K562 (cell line): ENCODE data around the gene POM121C. TPM values are rescaled to one million over a fixed set of nuclear protein-coding genes. Genes with fewer than 3 reads are reported as not detected.
A peak's percentile ranks its signal among the peaks of the same experiment; 100 is the strongest.
"Not testable (repeated sequence)": the region's sequence is repeated elsewhere in the genome, so short reads cannot be mapped to it uniquely, and the experiment has no call there.

Experiments
- ATAC-seq: fragments of 200-7000 bp; cut with Tn5 transposase; 3 replicates; pipeline ENCODE4 v1.9.1; 2020; ENCODE audit warnings: moderate library complexity
- BruUV-seq: library from RNA; stranded (reverse); fragments of 400-500 nt; replicated peaks from 2 replicates; lab custom pipeline; 2021; lab: Mats Ljungman, UMichigan
- CTCF ChIA-PET: fragments of 300-600 bp; formaldehyde crosslinking; extraction: SDS; loops from one replicate; lab custom pipeline; 2021; ENCODE audit warnings: low intra/inter-chr PET ratio; lab: Yijun Ruan, JAX
- POLR2A ChIA-PET: fragments of 300-600, 350-650 bp; sonication (Branson Sonifier 250); formaldehyde crosslinking; extraction: SDS; loops from one replicate; lab custom pipeline; 2021; ENCODE audit warnings: antibody characterized with exemption, inconsistent platforms; lab: Yijun Ruan, JAX
- DNase-seq, 4 experiments: peaks; one replicate each; pipeline versions ENCODE4 v3.0.0 to v3.0.0-alpha.2; 2011 to 2018; ENCODE audit warnings: low spot score in 3 of 4, mixed read lengths in 3 of 4; ENCODE audit errors: extremely low read depth in 1 of 4
- FAIRE-seq: peaks from 2 replicates; lab custom pipeline; 2011; peaks lifted over from hg19 to GRCh38; lab: Jason Lieb, UNC
- H2AFZ ChIP-seq: 2 replicates; pipeline ENCODE4 v1.6.0; 2011; ENCODE audit warnings: low read depth, low read length, control low read depth, inconsistent platforms
- H3K27ac ChIP-seq: fragments of 200-600 bp; 3 replicates; pipeline ENCODE4 v1.8.0; 2011; ENCODE audit warnings: low read depth, mild to moderate bottlenecking, control low read depth, inconsistent platforms, low read length, moderate library complexity, mixed read lengths; ENCODE audit errors: extremely low read depth
- H3K27me3 ChIP-seq, 2 experiments: fragments of 300-600 bp in 1 of 2; 2 replicates in 1 of 2; 3 replicates in 1 of 2; pipeline versions ENCODE4 v1.6.0 to v1.8.0; 2011; ENCODE audit warnings: inconsistent platforms in 2 of 2, low read length in 2 of 2, mild to moderate bottlenecking in 1 of 2, mixed read lengths in 1 of 2, moderate library complexity in 1 of 2; ENCODE audit not compliant: control insufficient read depth in 2 of 2, insufficient read depth in 2 of 2
- H3K36me3 ChIP-seq: fragments of 300-600 bp; 3 replicates; pipeline ENCODE4 v1.8.0; 2011; ENCODE audit warnings: mild to moderate bottlenecking, low read length, inconsistent platforms; ENCODE audit not compliant: control insufficient read depth, insufficient read depth
- H3K4me1 ChIP-seq, 2 experiments: fragments of 200-600 bp in 1 of 2; replicated peaks in 1 of 2; 2 replicates in 1 of 2; 3 replicates in 1 of 2; pipeline versions ENCODE4 v1.5.1 to v1.8.0; 2011; ENCODE audit warnings: inconsistent platforms in 2 of 2, low read length in 2 of 2, mild to moderate bottlenecking in 1 of 2, mixed read lengths in 1 of 2, moderate library complexity in 1 of 2; ENCODE audit not compliant: control insufficient read depth in 2 of 2, insufficient read depth in 2 of 2
- H3K4me2 ChIP-seq: 2 replicates; pipeline ENCODE4 v1.6.1; 2011; ENCODE audit warnings: low read length, control low read depth, inconsistent platforms, mixed read lengths; ENCODE audit not compliant: insufficient read depth
- H3K4me3 ChIP-seq: fragments of 200-600 bp; sonication (generic), shearing (Covaris generic); 2 replicates; pipeline ENCODE4 v1.5.1; 2016; ENCODE audit warnings: control low read depth, inconsistent platforms
- H3K79me2 ChIP-seq: fragments of 200-600 bp; 3 replicates; pipeline ENCODE4 v1.8.0; 2011; ENCODE audit warnings: low read length, inconsistent platforms; ENCODE audit not compliant: control insufficient read depth, insufficient read depth
- H3K9ac ChIP-seq, 2 experiments: 2 replicates each; pipeline versions ENCODE4 v1.6.0 to v1.6.1; 2011; ENCODE audit warnings: low read depth in 2 of 2, low read length in 2 of 2, control low read depth in 1 of 2, inconsistent platforms in 1 of 2, mild to moderate bottlenecking in 1 of 2, mixed read lengths in 1 of 2; ENCODE audit not compliant: insufficient read depth in 1 of 2
- H3K9me1 ChIP-seq: one replicate; pipeline ENCODE4 v1.6.0; 2011; ENCODE audit warnings: inconsistent platforms, mild to moderate bottlenecking, low read length, moderate library complexity; ENCODE audit not compliant: control insufficient read depth, insufficient read depth
- H3K9me3 ChIP-seq: replicated peaks from 2 replicates; pipeline ENCODE4 v1.5.1; 2011; ENCODE audit warnings: low read depth, low read length, inconsistent platforms; ENCODE audit not compliant: control insufficient read depth, insufficient read depth
- H4K20me1 ChIP-seq: replicated peaks from 2 replicates; pipeline ENCODE4 v1.6.1; 2011; ENCODE audit warnings: low read length, inconsistent platforms, mixed read lengths; ENCODE audit not compliant: control insufficient read depth, insufficient read depth
- POLR2G ChIP-seq: fragments of 200-400 bp; formaldehyde crosslinking; IDR thresholded peaks from 2 replicates; pipeline ENCODE4 v1.6.1; 2017; ENCODE audit warnings: low read depth, mild to moderate bottlenecking, antibody characterized with exemption, low read length, moderate library complexity
- RBFOX2 ChIP-seq: fragments of 200-400 bp; formaldehyde crosslinking; IDR thresholded peaks from 2 replicates; pipeline ENCODE4 v1.6.1; 2017; ENCODE audit warnings: low read depth, mild to moderate bottlenecking, low read length, moderate library complexity
- SUPT5H ChIP-seq: fragments of 450-650 bp; IDR thresholded peaks from 2 replicates; pipeline ENCODE4 v1.6.1; 2016
- WGBS: fragments of 100-300 bp; shearing (Covaris generic); methylation state at CpG from one replicate; pipeline ENCODE4 v1.1.6; 2016; ENCODE audit warnings: low coverage, mixed read lengths; ENCODE audit not compliant: insufficient coverage; ENCODE audit errors: missing lambda C conversion rate; 5-methylcytosine and 5-hydroxymethylcytosine counted together
- in situ Hi-C: fragments of 300-500 bp; cut with MboI; formaldehyde crosslinking; loops from 4 replicates; pipeline ENCODE4 v1.15.0; 2018; ENCODE audit warnings: inconsistent platforms, mixed read lengths
- intact Hi-C: fragments of 100-400 bp; cut with micrococcal nuclease; formaldehyde crosslinking; loops from 2 replicates; pipeline ENCODE4 v1.14.2; 2022
- polyA plus RNA-seq, 8 experiments: library from polyadenylated mRNA; depleted of rRNA in 4 of 8; stranded (reverse) in 5 of 8; unstranded in 3 of 8; fragments of >200 nt; fragmentation: Nextera tagmentation in 2 of 8; fragmentation: Illumina TruSeq in 1 of 8; extraction: Ambion mirVana in 2 of 8; extraction: Trizol in 1 of 8; gene quantifications; 2 replicates each; pipeline versions ENCODE4 v1.2.1 to v1.2.3, GENCODE V29; 2011 to 2014; ENCODE audit warnings: inconsistent platforms in 1 of 8, missing spikeins in 1 of 8
- total RNA-seq, 7 experiments: library from RNA; depleted of rRNA in 6 of 7; stranded (reverse); fragments of >200 nt in 6 of 7; fragmentation: Illumina TruSeq in 2 of 7; extraction: Trizol in 2 of 7; gene quantifications; 2 replicates each; pipeline versions ENCODE4 v1.2.1 to v1.2.3, GENCODE V29; 2011 to 2021; ENCODE audit warnings: low replicate concordance in 1 of 7

POM121C gene
- total and polyA plus RNA-seq, 9 of the 15 experiments (the other 6 are each of a cell fraction or from before 2014, with no cell fraction given), result 7.1 to 119 (median 21.4) TPM

DNA sequence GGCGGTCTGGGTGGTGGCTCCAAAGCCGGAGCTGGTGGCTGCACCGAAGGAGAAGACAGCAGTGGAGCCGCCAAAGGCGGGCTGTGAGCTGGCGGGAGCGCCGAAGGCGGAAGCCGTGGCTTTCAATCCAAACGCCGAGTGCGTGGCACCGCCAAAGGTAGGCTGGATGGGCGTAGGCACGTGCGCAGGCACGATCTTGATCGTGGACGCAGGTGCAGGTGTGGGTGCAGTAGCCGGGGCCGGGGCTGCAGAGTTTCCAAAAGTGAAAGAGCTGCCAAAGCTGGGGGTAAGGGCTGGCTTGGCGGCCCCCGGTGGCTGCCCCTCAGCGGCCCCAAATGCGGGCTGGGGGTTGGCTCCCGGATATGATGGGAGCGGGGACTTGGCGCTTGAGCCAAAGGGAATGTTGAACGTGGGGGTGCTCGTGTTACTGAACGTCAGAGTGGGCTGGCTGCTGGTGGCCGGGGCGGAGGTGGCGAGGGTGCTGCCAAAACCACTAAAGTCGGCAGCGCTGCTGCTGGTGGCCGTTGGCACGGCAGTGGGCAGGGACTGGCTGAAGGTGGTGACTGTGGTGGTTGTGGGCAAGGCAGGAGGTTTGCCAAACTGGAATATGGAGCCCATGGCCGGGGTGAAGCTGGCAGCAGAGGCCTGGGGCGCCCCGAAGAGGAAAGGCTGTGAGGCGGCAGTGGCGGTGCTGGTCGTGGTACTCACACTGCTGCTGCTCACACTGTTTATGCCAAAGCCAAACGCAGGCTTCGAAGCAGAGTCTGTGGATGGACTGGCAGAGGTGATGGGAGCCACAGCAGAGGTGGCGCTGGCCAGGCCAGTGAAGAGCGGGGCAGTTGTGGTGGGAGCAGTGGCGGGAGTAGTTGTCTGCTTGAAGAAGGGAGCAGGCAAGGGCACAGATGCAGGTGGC lies 64.0 kb downstream of the POM121C start:
- FAIRE-seq, in situ Hi-C loops, H3K4me1 ChIP-seq: not testable (repeated sequence)

DNA sequence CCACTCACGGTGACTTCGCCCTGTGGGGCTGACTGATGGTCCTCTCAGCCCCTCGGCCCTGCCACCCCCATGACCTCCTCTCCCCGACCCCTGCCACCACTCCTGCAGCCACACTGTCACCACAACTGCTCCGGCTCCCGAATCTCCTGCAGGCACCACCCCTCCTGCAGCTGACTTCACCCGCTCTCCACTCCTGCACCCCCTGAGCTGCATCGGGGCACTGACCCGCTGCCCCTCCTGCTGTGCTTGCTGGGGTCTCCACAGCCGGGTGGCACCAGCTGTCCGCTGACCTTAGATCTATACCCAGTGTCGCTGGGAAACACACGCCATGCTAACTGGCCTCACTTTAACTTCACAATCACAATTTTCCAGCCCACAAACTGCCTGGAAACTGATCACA lies 65.9 kb downstream of the POM121C start:
- H3K4me3 ChIP-seq, H3K4me1 ChIP-seq, DNase-seq, H3K27ac ChIP-seq, H4K20me1 ChIP-seq, intact Hi-C loops, BruUV-seq, CTCF ChIA-PET, H3K79me2 ChIP-seq, FAIRE-seq, POLR2A ChIA-PET, H3K9me1 ChIP-seq, H2AFZ ChIP-seq, in situ Hi-C loops, ATAC-seq, H3K27me3 ChIP-seq, H3K4me2 ChIP-seq, H3K9ac ChIP-seq, H3K9me3 ChIP-seq: not testable (repeated sequence)
- WGBS, result over 99% methylated on average over 8 of the region's 13 CpGs
- peaks cover 49% of the 10 kb centered on the region; the same call in 1 of the 3 replicates for H3K36me3 ChIP-seq
- TF ChIP-seq RBFOX2 (0 out of 2 replicates have a peak, but pooled peaks have one; percentile 29), POLR2G (peak; percentile 54)

More for the DNA sequence above, 64.0 kb downstream of the POM121C start:
- H3K27me3 ChIP-seq, H3K9ac ChIP-seq, H3K27ac ChIP-seq, ATAC-seq, H3K9me3 ChIP-seq, H2AFZ ChIP-seq, intact Hi-C loops, H3K9me1 ChIP-seq, DNase-seq, H3K4me2 ChIP-seq, H4K20me1 ChIP-seq, CTCF ChIA-PET, H3K79me2 ChIP-seq, H3K4me3 ChIP-seq: not testable (repeated sequence)
- H3K36me3 ChIP-seq, result peaks cover 40% of the 10 kb centered on the region; the same call in 1 of the 3 replicates
- POLR2A ChIA-PET, result interaction anchor here (0.6 kb wide), 1 partner anchor 631 kb away, joined by 3 read pairs; no protein-coding TSS in a partner anchor
- TF ChIP-seq POLR2G (peak; percentile 51; the same call in 1 of the 2 replicates), SUPT5H (peak; percentile 38; the same call in 1 of the 2 replicates), RBFOX2 (0 out of 2 replicates have a peak, but pooled peaks have one; percentile 14)
- WGBS, result 95% methylated on average over 23 of the region's 50 CpGs
- BruUV-seq, result TSS peak; percentile 17
